Subcutaneous abdominal adipose tissue (tissue), 5 donors: ENCODE results near the gene ABR.

Experiments
- H3K27ac ChIP-seq: one replicate; pipeline ENCODE4 v1.7.0; 2013; ENCODE audit warnings: low read depth, mild to moderate bottlenecking, inconsistent platforms, low read length, moderate library complexity
- H3K27me3 ChIP-seq, 5 donors: one replicate each; pipeline ENCODE4 v1.7.0; 2013; ENCODE audit warnings: low read length in 5 of 5, inconsistent platforms in 1 of 5; ENCODE audit not compliant: control insufficient read depth in 5 of 5, insufficient read depth in 4 of 5
- H3K36me3 ChIP-seq, 5 donors: one replicate each; pipeline ENCODE4 v1.7.0; 2013; ENCODE audit warnings: low read length in 5 of 5; ENCODE audit not compliant: control insufficient read depth in 5 of 5, insufficient read depth in 5 of 5
- H3K4me1 ChIP-seq, 5 donors: one replicate each; pipeline ENCODE4 v1.7.0; 2013; ENCODE audit warnings: low read length in 5 of 5, mild to moderate bottlenecking in 3 of 5, moderate library complexity in 1 of 5; ENCODE audit not compliant: control insufficient read depth in 5 of 5, insufficient read depth in 5 of 5
- H3K4me3 ChIP-seq, 5 donors: one replicate each; pipeline ENCODE4 v1.7.0; 2013; ENCODE audit warnings: low read length in 5 of 5, low read depth in 1 of 5
- H3K9ac ChIP-seq, 5 donors: one replicate each; pipeline ENCODE4 v1.7.0; 2013; ENCODE audit warnings: low read length in 5 of 5, mild to moderate bottlenecking in 4 of 5, moderate library complexity in 3 of 5
- H3K9me3 ChIP-seq, 5 donors: one replicate each; pipeline ENCODE4 v1.7.0; 2013; ENCODE audit warnings: low read length in 5 of 5; ENCODE audit not compliant: control insufficient read depth in 5 of 5
- donor health status: healthy.
- donor health status: healthy.
- donor health status: healthy.
- donor health status: healthy.
- donor health status: healthy.

Gene ABR

DNA sequence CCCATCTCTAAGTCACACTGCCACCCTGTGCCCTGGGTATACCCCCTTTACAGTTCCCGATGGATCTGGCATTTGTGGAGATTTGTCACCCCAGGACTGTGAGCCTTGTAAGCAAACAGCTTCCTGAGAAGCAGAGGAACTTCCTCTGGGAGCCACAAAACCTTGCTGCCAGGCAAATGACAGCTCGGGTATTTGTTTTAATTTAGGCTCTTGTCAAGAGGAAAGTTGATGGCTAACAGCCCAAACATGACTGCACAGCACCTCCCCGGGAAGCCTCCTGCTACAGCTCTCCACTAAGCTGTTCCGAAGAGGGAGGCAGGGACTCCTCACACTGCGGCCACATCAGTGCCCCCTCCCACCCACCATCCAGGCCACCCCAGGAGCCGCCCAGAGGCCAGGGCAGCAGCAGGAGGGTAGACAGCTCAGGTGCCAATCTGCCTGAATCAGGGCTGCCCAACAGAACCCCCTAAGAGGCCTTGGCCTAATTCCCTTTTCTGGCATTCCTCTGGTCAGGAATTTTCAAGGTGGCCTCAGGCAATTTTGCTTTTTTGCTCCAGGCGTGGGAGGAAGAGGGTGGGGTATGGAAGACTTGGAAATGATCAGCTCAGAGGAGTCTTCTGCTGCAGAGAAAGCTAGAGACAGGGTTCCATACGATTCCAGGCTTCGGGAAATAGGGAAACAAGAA lies 2.6 kb downstream of the ABR start:
- Histone ChIP-seq H3K27ac (peak overlapping the region; percentile 37), H3K4me1 (peaks cover 10 to 59% (median 33%) of the 10 kb centered on the region in 5 donors), H3K9me3 (no peaks in the 10 kb centered on the region), H3K36me3 (peaks cover 0 to 5% (median 0%) of the 10 kb centered on the region in 5 donors), H3K27me3 (peaks cover 0 to 15% (median 11%) of the 10 kb centered on the region in 5 donors), H3K9ac (no peak overlapping the region), H3K4me3 (peak overlapping the region in 2 of 5 donors; percentile 7 to 27)

DNA sequence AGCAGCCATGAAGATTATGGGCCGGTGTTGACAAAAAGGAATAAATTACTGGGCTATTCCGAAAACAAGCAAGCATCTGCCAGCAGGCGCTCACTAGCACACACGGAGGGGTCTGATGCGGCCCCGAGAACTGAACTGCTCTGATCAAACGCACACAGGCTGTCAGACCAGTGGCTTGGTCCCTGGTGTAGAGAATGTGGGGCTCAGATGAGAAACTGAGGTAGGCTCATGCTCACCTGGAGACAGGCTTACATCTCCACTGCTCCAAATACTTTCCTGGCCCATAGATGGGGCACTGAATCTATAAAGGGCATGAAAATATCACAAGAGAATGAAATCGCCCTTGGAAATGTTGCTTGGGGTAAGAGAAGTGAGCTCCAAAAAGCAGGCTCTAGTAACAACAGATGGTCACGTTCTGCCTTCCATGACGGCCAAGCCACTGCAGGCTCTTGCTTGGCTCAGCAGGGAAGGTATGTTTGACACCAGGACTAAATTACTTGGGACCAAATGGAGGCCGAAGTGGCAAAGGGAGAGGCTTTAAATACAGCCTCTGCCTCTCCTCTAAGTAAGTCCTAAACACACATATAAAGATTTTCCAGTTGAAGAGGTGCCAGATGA lies 5.4 kb downstream of the ABR start:
- Histone ChIP-seq H3K4me1 (peaks cover 12 to 75% (median 32%) of the 10 kb centered on the region in 5 donors), H3K27ac (peak overlapping the region; percentile 30), H3K9me3 (no peaks in the 10 kb centered on the region), H3K27me3 (peaks cover 0 to 13% (median 8%) of the 10 kb centered on the region in 5 donors), H3K4me3 (peak overlapping the region in 1 of 5 donors; percentile 16), H3K36me3 (peaks cover 0 to 5% (median 0%) of the 10 kb centered on the region in 5 donors), H3K9ac (no peak overlapping the region)

DNA sequence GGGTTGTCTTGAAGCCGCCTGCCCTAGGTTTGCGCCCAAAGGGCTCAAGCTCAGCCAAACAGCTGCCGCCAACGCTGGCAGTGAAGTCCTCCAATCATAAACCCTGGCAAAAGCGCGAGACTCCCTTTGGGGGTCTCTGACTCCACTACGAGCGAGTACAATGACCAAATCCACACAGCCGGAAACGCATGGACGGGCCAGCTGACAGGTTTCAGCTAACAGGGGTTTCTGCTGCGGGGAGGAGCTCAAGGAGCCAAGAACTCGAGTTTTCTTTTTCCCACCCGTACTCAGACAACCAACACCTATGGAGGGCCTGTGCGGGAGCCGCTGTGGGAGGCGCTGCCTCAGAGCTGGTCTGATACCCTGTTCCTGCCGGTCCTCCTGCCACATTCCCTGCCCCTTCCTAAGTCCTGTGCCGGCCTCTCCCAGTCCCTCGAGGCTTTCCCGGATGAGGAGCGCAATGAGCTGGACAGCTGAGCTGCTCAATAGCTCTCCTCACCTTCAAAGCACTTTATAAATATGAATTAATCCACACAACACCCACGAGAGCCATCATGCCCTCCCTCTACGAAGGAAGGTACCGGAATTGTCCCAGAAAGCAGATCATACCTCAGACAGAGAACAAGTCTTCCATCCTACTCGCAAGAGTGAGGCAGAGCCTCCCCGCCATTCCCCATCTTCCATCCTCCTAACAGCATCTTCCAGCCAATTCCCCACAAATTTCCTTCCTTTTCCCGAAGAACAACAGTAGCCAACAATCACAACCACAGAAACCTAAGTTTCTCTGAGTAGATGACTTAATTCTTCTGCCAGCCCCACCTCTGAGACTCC lies 6.1 kb downstream of the ABR start:
- H3K27me3 ChIP-seq: peaks cover 0 to 12% (median 8%) of the 10 kb centered on the region in 5 donors
- peak overlapping the region in 3 of 5 donors; percentile 16 to 27 (median 23) for H3K4me3 ChIP-seq
- no peaks in the 10 kb centered on the region for H3K9me3 ChIP-seq
- H3K27ac ChIP-seq: peak overlapping the region; percentile 30
- peak overlapping the region in 1 of 5 donors; percentile 6 for H3K9ac ChIP-seq
- peaks cover 12 to 77% (median 26%) of the 10 kb centered on the region in 5 donors for H3K4me1 ChIP-seq
- peaks cover 0 to 5% (median 0%) of the 10 kb centered on the region in 5 donors for H3K36me3 ChIP-seq

GRCh38 chr17:1171953-1172352 lies 7.8 kb downstream of the ABR start:
- H3K27me3 ChIP-seq: peaks cover 0 to 4% (median 0%) of the 10 kb centered on the region in 5 donors
- peaks cover 0 to 2% (median 0%) of the 10 kb centered on the region in 5 donors for H3K36me3 ChIP-seq
- peak overlapping the region in 1 of 5 donors; percentile 13 for H3K4me3 ChIP-seq
- H3K9me3 ChIP-seq: no peaks in the 10 kb centered on the region
- H3K9ac ChIP-seq: no peak overlapping the region
- H3K4me1 ChIP-seq: peaks cover 2 to 75% (median 19%) of the 10 kb centered on the region in 5 donors
- H3K27ac ChIP-seq: no peak overlapping the region

- peaks cover 0 to 4% (median 0%) of the 10 kb centered on the region in 5 donors for H3K27me3 ChIP-seq
- H3K4me1 ChIP-seq: peaks cover 0 to 76% (median 19%) of the 10 kb centered on the region in 5 donors
- H3K9ac ChIP-seq: no peak overlapping the region
- no peak overlapping the region for H3K4me3 ChIP-seq
- H3K27ac ChIP-seq: no peak overlapping the region
- H3K9me3 ChIP-seq: no peaks in the 10 kb centered on the region
- H3K36me3 ChIP-seq: peaks cover 0 to 3% (median 0%) of the 10 kb centered on the region in 5 donors
Measured at GRCh38 chr17:1170739-1171138, 9.0 kb downstream of the ABR start.

DNA sequence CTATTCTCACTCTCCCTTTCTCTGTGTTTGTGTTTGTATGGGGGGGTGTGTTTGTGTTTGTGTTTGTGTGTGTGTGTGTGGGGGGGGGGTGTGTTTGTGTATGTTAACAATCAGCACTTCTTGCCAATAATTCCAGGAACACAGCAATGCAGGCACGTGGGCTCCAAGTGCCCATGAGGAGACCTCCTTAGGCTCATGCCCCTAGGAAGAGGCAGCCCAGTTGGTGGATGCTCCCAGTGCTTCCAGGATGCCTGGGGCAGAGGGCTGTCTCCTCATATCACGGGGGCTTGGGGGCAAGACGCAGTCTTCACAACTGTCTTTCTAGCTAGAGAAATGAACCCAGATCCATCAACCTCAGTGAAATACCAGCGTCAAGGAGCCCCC lies 9.9 kb downstream of the ABR start:
- peaks cover 0 to 81% (median 25%) of the 10 kb centered on the region in 5 donors for H3K4me1 ChIP-seq
- no peak overlapping the region for H3K27ac ChIP-seq
- no peak overlapping the region for H3K4me3 ChIP-seq
- H3K27me3 ChIP-seq: peaks cover 0 to 4% (median 0%) of the 10 kb centered on the region in 5 donors
- no peaks in the 10 kb centered on the region for H3K9me3 ChIP-seq
- H3K9ac ChIP-seq: no peak overlapping the region
- peaks cover 0 to 3% (median 0%) of the 10 kb centered on the region in 5 donors for H3K36me3 ChIP-seq

- Histone ChIP-seq H3K9ac (peak overlapping the region in 1 of 5 donors; percentile 30), H3K9me3 (no peaks in the 10 kb centered on the region), H3K27me3 (peaks cover 0 to 4% (median 0%) of the 10 kb centered on the region in 5 donors), H3K4me1 (peaks cover 0 to 81% (median 25%) of the 10 kb centered on the region in 5 donors), H3K4me3 (no peak overlapping the region), H3K27ac (no peak overlapping the region), H3K36me3 (peaks cover 0 to 3% (median 0%) of the 10 kb centered on the region in 5 donors)
Measured at GRCh38 chr17:1169221-1169928, 10.4 kb downstream of the ABR start.

GRCh38 chr17:1168533-1169220 lies 11.1 kb downstream of the ABR start:
- Histone ChIP-seq H3K36me3 (peaks cover 0 to 3% (median 0%) of the 10 kb centered on the region in 5 donors), H3K27me3 (peaks cover 0 to 4% (median 0%) of the 10 kb centered on the region in 5 donors), H3K9ac (peak overlapping the region in 1 of 5 donors; percentile 30), H3K27ac (no peak overlapping the region), H3K9me3 (no peaks in the 10 kb centered on the region), H3K4me1 (peaks cover 0 to 76% (median 22%) of the 10 kb centered on the region in 5 donors), H3K4me3 (no peak overlapping the region)

DNA sequence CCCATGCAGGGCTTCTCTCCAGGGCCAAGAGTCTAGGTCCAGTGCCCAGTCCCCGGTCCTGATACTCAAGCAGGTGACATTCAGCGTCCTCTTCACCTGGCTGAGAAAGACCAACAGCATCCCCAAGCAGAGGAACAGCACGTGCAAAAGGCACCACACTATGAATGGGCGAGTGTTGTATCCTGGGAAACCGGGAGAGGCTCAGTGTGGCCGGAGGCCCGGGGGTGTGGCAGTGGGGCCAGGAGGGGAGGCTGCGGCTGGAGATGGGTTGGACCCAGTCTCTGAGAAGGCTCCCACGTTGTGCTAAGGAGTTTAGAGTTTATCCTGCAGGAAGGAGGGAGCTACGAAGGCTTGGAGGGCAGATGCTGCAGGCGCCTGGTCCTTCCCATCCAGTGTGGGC lies 13.5 kb downstream of the ABR start:
- Histone ChIP-seq H3K27ac (no peak overlapping the region), H3K27me3 (peaks cover 0 to 4% (median 0%) of the 10 kb centered on the region in 5 donors), H3K36me3 (peaks cover 0 to 3% (median 0%) of the 10 kb centered on the region in 5 donors), H3K4me1 (peaks cover 0 to 64% (median 20%) of the 10 kb centered on the region in 5 donors), H3K9me3 (no peaks in the 10 kb centered on the region), H3K9ac (no peak overlapping the region), H3K4me3 (no peak overlapping the region)
